ENCODE data around the gene KIAA1614.

The KIAA1614 gene

GRCh38 chr1:180912801-180913565, at the start of gene KIAA1614:
Gene KIAA1614, plus strand, starts transcription at chr1:180912897. Its CDS starts 347 bp downstream, at chr1:180913244.
- peak in 5 of 10 donors; percentile 26 to 91 (median 76) for DNase-seq
- intact Hi-C loops (cut with DNase I), result no loop called here

GRCh38 chr1:180863158-180863775, 49.4 kb upstream of the KIAA1614 start:
- peak in 1 of 10 donors; percentile 34 for DNase-seq
- intact Hi-C loops (cut with DNase I), result loop anchor here (5.0 kb wide), 3 partner anchors 231 to 346 kb away; partner anchors contain the start of gene XPR1

- peak in 1 of 10 donors; percentile 51 for DNase-seq
- intact Hi-C loops (cut with DNase I), result loop anchor here (1.0 to 5.0 kb wide), 4 partner anchors 140 to 285 kb away; partner anchors contain the start of genes IER5 and STX6
Observed at GRCh38 chr1:180881806-180882509, 30.7 kb upstream of the KIAA1614 start.

- intact Hi-C loops (cut with DNase I), result loop anchor here (5.0 kb wide), 2 partner anchors 138 to 283 kb away; partner anchors contain the start of gene STX6
- no peak for DNase-seq
Observed at GRCh38 chr1:180884588-180885300, 28.0 kb upstream of the KIAA1614 start.

- no peak for DNase-seq
- intact Hi-C loops (cut with DNase I), result no loop called here
Observed at GRCh38 chr1:180886338-180886737, 26.4 kb upstream of the KIAA1614 start.

- no peak for DNase-seq
- intact Hi-C loops (cut with DNase I), result no loop called here
Observed at GRCh38 chr1:180887841-180888240, 24.9 kb upstream of the KIAA1614 start.

GRCh38 chr1:180888870-180889269, 23.8 kb upstream of the KIAA1614 start:
- intact Hi-C loops (cut with DNase I), result no loop called here

GRCh38 chr1:180889325-180889724, 23.4 kb upstream of the KIAA1614 start:
- intact Hi-C loops (cut with DNase I), result no loop called here
- no peak for DNase-seq

More at GRCh38 chr1:180888870-180889269, 23.8 kb upstream of the KIAA1614 start:
- DNase-seq, result no peak

GRCh38 chr1:180892272-180892671, 20.4 kb upstream of the KIAA1614 start:
- no peak for DNase-seq
- intact Hi-C loops (cut with DNase I), result no loop called here

GRCh38 chr1:180892675-180893074, 20.0 kb upstream of the KIAA1614 start:
- intact Hi-C loops (cut with DNase I), result no loop called here
- no peak for DNase-seq

GRCh38 chr1:180893614-180894013, 19.1 kb upstream of the KIAA1614 start:
- intact Hi-C loops (cut with DNase I), result no loop called here
- DNase-seq, result no peak

- DNase-seq, result no peak
Observed at GRCh38 chr1:180896161-180896560, 16.5 kb upstream of the KIAA1614 start.

GRCh38 chr1:180898441-180899219, 14.1 kb upstream of the KIAA1614 start:
- intact Hi-C loops (cut with DNase I), result no loop called here
- DNase-seq, result no peak

More at GRCh38 chr1:180896161-180896560, 16.5 kb upstream of the KIAA1614 start:
- intact Hi-C loops (cut with DNase I), result no loop called here

GRCh38 chr1:180899262-180899661, 13.4 kb upstream of the KIAA1614 start:
- DNase-seq, result no peak
- intact Hi-C loops (cut with DNase I), result no loop called here

- intact Hi-C loops (cut with DNase I), result no loop called here
- DNase-seq, result no peak
Observed at GRCh38 chr1:180901076-180901990, 11.4 kb upstream of the KIAA1614 start.

- DNase-seq, result no peak
- intact Hi-C loops (cut with DNase I), result no loop called here
Observed at GRCh38 chr1:180902541-180902940, 10.2 kb upstream of the KIAA1614 start.

GRCh38 chr1:180905927-180906326, 6.8 kb upstream of the KIAA1614 start:
- intact Hi-C loops (cut with DNase I), result no loop called here
- DNase-seq, result no peak

GRCh38 chr1:180906511-180906910, 6.2 kb upstream of the KIAA1614 start:
- intact Hi-C loops (cut with DNase I), result no loop called here
- no peak for DNase-seq

Data from posterior cingulate gyrus (tissue), 11 donors.